HG03097 (cell line): ENCODE data around the gene CLASP1.
"Not testable (repeated sequence)": the region's sequence is repeated elsewhere in the genome, so short reads cannot be mapped to it uniquely, and the experiment has no call there.

Experiments
- ATAC-seq: cut with Tn5 transposase; IDR thresholded peaks from one replicate; pipeline ENCODE4 v1.9.1; 2021; ENCODE audit not compliant: unreplicated experiment, low FRiP score

The CLASP1 gene

DNA sequence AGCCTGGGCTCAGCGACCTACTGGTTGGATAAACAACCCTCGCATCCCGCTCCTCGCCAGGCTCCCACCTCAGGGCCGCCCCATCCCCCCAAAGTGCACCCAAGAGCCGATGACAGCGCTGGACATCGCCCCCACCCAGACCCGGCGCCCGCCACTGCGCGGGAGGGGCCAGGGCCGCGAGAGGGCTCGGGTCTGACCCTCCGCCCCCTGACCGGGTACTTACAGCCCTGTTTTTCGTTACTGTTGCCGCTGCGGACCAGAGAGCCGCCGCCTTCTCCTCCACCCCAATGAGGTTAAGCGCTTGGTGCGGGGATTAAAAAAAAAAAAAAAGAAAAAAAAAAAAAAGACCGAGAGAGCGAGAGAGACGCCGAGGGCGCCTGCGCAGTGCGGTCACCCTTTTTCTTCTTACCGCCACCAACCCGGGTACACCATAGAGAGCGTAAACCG, at the start of gene CLASP1:
Gene CLASP1, minus strand, starts transcription at position 314 of the 447 bp plus-strand sequence. CDS start 43,567 bp downstream, outside the sequence.
- ATAC-seq, result peak; percentile 23

DNA sequence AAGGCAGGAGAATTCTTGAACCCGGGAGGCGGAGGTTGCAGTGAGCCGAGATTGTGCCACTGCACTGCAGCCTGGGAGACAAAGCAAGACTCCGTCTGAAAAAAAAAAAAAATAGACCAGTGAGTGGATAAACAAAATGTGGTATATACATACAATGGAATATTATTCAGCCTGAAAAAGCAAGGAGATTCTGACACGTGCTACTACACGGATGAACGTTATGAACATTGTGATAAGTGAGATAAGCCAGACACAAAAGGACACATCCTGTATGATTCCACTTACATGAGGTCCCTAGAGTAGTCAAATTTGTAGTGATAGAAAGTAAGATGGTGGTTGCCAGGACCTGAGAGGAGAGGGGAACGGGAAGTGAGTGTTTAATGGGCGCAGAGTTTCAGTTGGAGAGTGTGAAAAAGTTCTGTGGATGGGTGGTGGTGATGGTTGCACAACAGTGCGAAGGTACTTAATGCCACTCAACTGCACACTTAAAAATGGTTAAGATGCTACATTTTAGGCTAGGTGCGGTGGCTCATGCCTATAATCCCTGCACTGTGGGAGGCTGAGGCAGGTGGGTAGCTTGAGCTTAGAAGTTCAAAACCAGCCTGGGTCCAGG, 49.2 kb upstream of the CLASP1 start:
- ATAC-seq, result no peak

DNA sequence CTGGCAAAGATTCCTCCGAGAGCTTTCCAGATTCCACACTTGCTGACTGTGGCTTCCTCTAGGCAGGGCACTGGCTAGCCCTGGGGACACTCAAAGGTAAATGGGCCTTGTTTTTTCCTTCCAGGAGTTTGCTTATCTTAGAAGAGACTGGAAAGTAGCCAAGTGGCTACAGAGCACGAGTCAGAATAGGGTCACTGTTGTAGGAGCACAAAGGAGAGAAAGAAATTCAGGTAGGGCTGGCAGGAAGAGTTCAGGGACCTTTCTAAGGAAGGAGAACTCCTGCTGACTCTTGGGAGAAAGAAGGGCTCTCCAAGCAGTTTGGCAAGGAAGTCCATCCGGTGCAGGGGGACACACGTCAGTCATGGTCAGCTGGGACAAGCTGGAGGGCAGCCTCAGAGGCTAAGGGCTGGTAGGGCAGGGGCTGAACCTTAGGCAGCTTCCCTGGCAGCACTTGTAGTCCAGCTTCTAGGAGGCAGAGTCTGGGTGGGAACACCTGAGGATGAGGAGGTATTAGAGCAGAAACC, 47.9 kb upstream of the CLASP1 start:
- no peak for ATAC-seq

DNA sequence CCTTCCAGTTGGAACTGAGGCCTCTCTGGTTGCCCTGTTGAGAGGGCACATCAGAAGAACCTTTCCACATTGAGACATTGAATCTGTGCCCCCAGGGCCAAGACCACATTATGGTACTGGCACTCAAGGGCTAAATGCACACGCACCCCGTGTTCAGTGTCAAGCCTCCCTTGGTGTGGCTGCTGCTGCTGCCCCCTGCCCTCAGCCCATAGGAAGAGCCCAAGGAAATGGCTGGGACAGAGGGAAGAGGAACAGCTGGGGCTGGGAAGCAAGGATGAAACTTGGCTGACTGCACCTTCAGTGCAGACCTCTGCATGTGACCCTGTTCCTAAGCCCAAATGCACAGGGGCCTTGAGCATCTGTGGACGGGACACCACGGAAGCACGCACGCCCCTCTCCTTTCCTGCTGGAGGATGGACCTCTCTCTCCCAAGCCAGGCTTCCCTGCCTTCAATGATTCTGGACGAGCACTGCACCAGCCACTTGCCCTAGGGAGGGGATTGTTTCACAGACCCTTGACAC, 47.2 kb upstream of the CLASP1 start:
- ATAC-seq, result no peak

DNA sequence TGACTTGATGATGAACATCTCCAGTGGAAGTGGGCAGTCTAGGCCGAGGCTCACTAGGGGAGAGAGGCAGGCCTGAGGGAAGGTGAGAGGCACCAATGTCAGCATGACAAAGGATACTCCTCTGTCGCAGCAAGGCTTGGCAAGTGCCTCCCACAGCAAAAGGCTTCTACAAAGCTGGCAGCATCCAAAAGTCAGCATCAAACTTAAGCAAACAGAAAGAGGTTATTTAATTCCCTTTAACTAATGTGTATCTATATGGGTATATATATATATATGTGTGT, 45.8 kb upstream of the CLASP1 start:
- ATAC-seq, result no peak

DNA sequence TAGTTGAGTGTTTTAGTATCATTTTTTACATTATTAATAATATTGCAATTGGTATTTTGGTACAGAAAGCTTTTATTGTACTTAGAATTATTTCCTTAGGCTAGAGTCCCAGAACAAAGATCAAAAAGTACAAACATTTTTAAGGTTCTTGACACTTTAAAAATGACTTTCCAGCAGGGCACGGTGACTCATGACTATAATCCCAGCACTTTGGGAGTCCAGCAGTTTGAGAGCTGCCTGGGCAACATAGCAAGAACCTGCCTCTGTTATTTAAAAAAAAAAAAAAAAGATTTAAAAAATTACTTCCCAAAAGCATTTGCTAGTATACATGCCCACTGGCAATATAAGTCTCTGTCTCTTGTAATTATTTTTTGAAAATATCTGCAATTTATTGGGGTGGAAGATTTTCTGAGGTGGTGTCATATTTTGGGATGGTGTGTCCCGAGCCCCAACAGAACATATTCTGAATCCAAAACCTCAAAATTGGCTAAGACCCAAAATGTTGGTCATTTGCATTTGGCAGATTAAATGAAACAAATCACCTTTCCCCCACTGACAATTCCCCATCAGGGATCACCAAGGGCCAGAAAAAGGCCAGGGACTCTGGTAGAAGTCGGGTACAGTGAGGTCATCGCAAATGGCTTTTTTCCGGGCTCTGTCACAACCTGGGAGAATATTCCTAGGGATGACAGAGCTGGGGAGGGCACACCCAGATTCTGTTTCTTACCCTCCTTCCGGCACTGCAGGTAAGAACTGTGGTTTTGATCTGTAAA, 45.3 kb upstream of the CLASP1 start:
- no peak for ATAC-seq

DNA sequence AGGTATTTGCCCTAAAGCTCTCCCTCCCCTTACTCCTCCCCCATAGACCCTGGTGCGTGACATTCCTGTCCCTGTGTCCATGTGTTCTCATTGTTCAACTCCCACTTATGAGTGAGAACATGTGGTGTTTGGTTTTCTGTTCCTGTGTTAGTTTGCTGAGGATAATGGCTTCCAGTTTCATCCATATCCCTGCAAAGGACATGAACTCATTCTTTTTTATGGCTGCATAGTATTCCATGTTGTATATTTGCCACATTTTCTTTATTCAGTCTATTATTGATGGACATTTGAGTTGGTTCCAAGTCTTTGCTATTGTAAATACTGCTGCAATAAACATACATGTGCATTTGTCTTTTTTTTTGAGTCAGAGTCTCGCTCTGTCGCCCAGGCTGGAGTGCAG, 41.3 kb upstream of the CLASP1 start:
- not testable (repeated sequence) for ATAC-seq

DNA sequence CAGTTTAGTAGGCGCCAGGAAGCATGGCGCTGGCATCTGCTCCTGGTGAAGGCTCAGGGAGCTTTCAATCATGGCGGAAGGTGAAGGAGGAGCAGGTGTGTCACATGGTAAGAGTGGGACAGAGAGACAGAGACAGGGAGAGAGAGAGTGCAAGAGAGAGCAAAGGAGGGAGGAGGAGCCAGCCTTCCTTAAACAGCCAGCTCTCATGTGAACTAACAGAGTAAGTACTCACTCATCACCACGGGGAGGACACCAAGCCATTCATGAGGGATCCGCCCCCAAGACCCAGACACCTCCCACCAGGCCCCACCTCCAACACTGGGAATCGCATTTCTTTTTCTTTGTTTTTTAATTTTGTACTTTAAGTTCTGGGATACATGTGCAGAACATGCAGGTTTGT, 40.8 kb upstream of the CLASP1 start:
- no peak for ATAC-seq

DNA sequence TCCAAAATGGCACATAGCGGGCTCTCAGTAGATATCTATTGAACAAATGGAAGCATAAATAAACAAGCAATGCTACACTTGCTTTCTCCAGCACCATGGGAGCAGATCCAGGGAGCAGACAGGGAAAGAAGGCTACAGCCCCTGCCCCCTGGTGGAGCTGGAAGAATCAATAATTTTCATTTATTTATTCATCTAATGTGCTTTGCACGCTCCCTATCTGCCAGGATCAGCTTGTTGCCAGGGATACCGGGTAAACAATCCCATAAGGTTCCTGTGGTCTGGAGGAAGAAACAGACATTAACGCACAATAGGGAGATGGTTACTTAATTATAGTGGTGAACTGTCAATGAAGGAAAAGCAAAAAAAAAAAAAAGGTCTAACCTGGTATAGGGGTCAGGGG, 40.1 kb upstream of the CLASP1 start:
- ATAC-seq, result no peak

DNA sequence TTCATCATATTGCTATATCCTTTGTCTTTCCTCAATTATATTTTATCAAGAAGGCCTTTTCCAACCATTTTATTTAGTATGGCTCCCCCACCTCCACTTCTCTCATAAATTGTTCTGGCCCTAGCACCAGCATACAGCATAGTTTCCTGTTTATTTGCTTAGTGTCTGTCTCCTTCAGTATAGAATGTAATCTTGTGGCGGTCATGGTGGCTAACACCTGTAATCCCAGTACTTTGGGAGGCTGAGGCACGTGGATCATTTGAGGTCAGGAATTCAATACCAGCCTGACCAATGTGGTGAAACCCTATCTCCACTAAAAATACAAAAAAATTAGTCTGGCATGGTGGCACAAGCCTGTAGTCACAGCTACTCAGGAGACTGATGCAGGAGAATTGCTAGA, 39.6 kb upstream of the CLASP1 start:
- no peak for ATAC-seq

DNA sequence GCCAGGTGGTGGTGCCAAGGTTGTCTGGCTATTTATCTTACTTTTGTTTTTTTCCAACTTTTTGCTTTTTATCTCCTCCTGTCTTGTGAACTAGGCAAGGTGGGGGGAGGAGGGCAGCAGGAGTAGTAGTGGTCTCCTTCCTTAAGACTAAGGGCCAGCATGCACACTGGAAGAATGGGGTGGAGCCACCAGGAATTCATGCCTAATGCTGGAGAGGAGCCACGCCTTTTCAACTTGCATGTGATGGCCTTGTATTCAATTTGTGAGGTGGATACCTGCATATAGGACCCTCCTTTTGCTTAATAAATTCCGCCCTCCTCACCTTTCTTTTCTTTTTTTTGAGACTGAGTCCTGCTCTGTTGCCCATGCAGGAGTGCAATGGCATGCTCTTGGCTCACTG, 37.6 kb upstream of the CLASP1 start:
- no peak for ATAC-seq

DNA sequence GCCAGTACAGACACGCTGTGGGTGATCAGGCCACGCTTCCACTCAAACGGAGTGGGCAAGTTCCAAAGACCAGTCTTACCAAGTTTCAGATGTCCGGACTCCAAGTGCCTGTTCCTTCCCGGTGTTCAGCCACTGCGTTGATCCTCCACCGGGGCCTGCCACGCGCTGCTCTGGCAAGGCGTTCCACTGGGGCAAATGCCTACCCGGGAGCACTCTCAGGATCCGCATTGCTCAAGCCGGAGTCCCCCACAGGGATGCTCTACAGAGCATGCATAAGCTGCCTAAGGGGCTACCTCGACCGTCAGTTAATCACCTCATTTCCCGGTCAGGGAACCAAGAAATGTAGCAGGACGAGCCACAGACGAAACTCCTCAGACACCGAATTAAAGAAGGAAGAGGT, 37.0 kb upstream of the CLASP1 start:
- ATAC-seq, result no peak

DNA sequence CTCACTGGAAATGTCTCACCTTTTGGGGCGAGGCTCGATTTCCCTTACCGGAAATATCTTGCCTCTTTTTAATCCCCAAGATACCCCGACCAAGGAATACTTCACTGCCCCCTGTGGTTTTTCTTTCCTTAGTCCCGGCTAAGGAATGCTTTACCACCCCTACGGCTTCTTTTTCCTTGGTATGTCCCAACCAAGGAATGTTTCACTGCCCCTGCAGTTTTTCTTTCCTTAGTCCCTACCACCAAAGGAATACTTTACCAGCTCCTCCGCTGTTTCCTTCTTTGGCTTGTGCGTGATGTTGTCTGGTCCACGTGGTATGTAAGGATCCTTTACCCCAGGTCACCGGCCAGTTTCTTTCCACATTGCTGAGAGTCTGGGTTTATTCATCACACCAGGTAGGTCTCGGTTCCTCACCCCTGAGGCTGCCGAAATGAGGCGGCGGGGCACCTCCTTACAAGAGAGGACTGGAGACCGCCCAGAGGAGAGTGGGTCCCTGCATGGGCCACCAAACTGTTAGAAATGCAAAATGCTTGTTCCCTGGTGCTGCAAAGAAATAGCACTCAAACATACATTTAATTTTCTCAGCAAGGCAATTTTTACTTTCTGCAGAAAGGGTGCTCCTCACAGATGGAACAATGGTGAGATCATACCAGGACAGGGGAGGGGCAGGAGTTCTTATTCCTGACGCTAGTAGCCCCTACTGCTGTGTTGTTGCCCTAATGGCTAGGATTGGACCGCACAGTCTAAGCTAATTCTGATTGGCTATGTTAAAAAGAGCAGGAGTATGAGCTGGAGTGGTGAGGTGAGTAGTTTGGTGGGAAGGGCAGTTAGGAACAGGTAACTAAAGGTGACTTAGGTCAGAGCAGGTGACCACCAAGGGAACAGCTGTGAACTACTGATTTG, 33.4 kb upstream of the CLASP1 start:
- no peak for ATAC-seq

DNA sequence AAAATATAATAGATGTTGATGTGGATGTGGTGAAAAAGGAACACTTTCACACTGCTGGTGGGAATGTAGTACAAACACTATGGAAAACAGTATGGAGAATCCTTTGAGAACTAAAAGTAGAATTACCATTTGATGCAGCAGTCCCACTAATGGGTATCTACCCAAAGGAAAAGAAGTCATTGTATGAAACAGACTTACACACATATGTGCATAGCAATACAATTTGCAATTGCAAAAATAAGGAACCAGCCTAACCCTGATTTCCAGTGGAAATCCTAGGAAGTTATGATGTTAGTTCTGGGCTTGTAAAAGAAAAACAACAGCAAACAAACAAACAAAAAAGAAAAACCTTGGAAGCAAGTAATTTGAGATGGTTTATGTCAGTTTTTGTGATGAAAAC, 28.6 kb upstream of the CLASP1 start:
- ATAC-seq, result no peak

DNA sequence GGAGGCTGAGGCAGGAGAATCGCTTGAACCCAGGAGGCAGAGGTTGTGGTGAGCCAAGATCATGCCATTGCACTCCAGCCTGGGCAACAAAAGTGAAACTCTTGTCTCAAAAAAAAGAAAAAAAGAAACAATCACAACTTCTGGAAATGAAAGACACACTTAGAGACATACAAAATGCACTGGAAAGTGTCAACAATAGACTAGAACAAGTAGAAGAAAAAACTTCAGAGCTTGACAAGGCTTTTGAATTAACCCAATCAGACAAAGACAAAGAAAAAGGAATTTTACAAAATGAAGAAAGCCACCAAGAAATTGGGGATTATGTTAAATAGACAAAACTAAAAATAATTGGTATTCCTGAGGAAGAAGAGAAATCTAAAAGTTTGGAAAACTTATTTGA, 22.4 kb upstream of the CLASP1 start:
- ATAC-seq, result not testable (repeated sequence)

DNA sequence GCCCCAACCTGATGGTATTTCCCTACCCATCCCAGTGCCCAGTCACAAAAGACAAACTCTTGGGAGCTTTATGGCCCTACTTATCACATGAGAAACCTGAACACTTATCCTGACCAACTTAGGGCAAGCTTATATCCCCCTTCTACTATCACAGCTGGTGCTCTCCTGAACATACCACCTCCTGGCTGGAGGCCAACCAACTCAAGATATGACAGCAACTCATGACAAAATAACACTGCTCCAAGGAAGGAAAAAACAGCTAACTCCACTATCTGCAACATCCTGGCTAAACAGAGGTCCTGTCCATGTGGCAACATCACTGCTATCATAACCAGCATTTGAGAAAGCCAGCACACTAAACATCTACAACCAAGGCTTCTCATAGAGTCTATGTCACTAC, 20.9 kb upstream of the CLASP1 start:
- ATAC-seq, result no peak

DNA sequence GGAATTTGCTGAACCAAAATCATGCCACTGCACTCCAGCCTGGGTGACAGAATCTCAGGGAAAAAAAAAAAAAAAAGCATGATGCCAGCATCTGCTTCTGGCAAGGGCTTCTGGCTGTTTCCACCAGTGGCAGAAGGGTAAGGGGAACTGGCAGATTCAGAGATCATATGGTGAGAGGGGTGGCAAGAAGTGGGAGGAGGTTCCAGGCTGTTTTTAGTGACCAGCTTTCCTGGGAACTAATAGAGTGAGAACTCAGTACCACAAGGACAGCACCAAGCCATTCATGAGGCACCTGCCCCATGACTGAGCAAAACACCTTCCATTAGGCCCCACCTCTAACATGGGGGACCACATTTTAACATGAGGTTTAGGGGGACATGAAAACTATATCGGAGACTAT, 18.4 kb upstream of the CLASP1 start:
- no peak for ATAC-seq

DNA sequence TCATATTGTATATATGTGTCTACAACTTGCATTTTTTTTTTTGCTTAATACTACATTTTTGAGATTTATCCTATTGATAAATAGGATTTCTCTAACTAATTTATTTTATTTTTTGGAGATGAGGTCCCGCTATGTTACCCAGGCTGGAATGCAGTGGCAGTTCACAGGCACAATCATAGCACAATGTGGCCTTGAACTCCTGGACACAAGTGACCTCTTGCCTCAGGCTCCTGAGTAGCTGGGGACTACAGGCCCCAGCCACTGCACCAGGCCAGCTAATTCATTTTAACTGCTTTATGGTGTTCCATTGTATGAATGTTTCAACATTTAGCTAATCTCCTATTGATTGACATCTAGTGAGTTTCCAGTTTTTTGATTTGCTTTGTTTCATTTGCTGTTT, 16.8 kb upstream of the CLASP1 start:
- no peak for ATAC-seq

DNA sequence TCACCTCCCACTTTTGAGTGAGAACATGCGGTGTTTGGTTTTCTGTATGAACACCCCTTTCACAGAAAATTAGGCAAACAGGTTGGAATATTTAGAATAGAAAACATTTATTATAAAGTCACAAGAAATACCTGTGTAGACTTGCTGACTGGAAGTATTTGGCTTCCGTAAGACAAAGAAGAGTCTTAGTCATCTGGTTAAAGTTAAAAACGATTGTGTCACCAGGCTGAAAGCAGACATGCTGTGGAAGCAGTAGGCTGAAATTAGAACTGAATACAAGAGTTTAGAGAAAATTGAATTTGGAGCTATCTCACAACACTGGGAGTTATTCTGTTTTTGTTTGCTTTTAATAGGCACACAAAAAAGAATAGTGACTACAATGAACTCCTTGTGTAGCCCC, 16.2 kb upstream of the CLASP1 start:
- no peak for ATAC-seq

DNA sequence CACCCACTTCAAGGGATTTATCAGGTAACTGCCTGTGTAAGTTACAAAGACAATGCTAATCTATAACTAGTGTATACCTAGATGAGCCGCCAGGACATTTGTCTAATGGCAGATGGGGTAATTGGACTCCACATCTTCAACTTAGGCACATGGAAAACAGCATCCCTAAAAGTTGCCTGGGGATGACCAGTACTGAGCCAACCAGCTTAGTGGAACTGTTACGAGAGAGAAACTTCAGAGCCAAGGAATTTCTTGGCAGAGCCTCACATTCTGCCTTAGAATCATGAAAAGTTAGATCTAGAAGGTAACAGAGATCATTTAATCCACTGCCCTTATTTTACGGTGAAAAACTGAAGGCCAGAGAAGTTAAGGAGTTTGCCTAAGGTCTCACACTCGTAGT, 15.5 kb upstream of the CLASP1 start:
- ATAC-seq, result no peak

DNA sequence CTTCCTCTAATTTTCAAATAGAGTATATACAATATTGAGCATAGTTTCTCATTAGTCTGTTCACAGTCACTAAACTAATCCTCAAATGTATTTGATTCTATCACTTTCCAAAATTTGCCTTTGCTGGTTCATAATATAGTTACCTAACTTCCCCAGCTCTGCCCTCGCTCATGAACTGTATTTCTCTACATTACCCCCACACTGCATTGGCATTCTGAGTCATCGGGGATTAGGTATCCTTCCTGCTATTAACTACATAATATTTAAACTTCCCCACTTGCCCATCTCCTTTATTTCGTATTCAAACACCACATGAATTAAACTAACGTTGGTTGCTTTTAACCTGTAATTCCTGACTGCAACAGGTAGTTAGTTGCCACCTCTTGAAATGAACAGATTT, 14.8 kb upstream of the CLASP1 start:
- no peak for ATAC-seq
